ENCODE measurements around the gene DLG2. TPM values are rescaled to one million over a fixed set of nuclear protein-coding genes. Genes with fewer than 3 reads are reported as not detected.

DLG2 gene
- total and polyA plus RNA-seq, 9 of the 15 experiments (the other 6 are each of a cell fraction or from before 2014, with no cell fraction given), result 0.52 to 1.6 (median 0.95) TPM

GRCh38 chr11:85647604-85648299 is 20.6 kb upstream of the DLG2 start, which contains the start of gene TMEM126A (continued):
- TF ChIP-seq MCM2 (IDR thresholded peaks at IDR 0.05; ENCODE audit: low read depth) (no peak), CTBP1 (IDR thresholded peaks at IDR 0.05; ENCODE audit: borderline replicate concordance) (peak; percentile 81), CBX1 (IDR thresholded peaks at IDR 0.05; ENCODE audit: low read depth) (no peak), ZNF785 (CRISPR knock-in tag; IDR thresholded peaks at IDR 0.05) (no peak), RBM22 (IDR thresholded peaks at IDR 0.05; ENCODE audit: low read depth, low read length, poor library complexity, severe bottlenecking) (peak; percentile 78), ZNF707 (CRISPR knock-in tag; conservative IDR thresholded peaks at IDR 0.05) (no peak), NR1H2 (CRISPR knock-in tag; IDR thresholded peaks at IDR 0.05) (no peak), ZNF408 (CRISPR knock-in tag; IDR thresholded peaks at IDR 0.05; ENCODE audit: low read depth) (no peak), PBX2 (CRISPR knock-in tag; IDR thresholded peaks at IDR 0.05; ENCODE audit: low read depth) (no peak), PBX2 (tag; conservative IDR thresholded peaks at IDR 0.05; ENCODE audit: low read depth) (no peak), KLF13 (tag; IDR thresholded peaks at IDR 0.05; ENCODE audit: borderline replicate concordance, low read depth) (no peak), GMEB1 (CRISPR knock-in tag; IDR thresholded peaks at IDR 0.05) (peak; percentile 14; the same call in 1 of the 2 replicates), CHD2 (IDR thresholded peaks at IDR 0.05; ENCODE audit: low read depth, low read length) (no peak), SAP30 (IDR thresholded peaks at IDR 0.05; ENCODE audit: borderline replicate concordance, insufficient read depth, low read depth, low read length, poor library complexity, severe bottlenecking) (peak; percentile 93), ZFP30 (CRISPR knock-in tag; IDR thresholded peaks at IDR 0.05; ENCODE audit: borderline replicate concordance) (no peak), MTA1 (IDR thresholded peaks at IDR 0.05; ENCODE audit: borderline replicate concordance) (0 out of 2 replicates have a peak, but pooled peaks have one; percentile 36), ZBED1 (IDR thresholded peaks at IDR 0.05) (no peak), LARP7 (IDR thresholded peaks at IDR 0.05) (no peak), ELF1 (tag; IDR thresholded peaks at IDR 0.05) (peak; percentile 49), XRCC5 (IDR thresholded peaks at IDR 0.05; ENCODE audit: low read depth, low read length) (0 out of 2 replicates have a peak, but pooled peaks have one; percentile 42), SIN3B (IDR thresholded peaks at IDR 0.05; ENCODE audit: low read depth) (peak; percentile 94), TCFL5 (CRISPR knock-in tag; conservative IDR thresholded peaks at IDR 0.05) (no peak), ZC3H11A (IDR thresholded peaks at IDR 0.05; ENCODE audit: low read depth, low read length) (no peak), FOXK1 (CRISPR knock-in tag; IDR thresholded peaks at IDR 0.05; ENCODE audit: borderline replicate concordance) (no peak)

Measured in K562 (cell line).